T-helper 2 cell treated with Interferon-gamma antibody and Interleukin-4, amounts not matched to agents 5 μg/mL and 100 μg/mL, for 36 hours (primary cell): Measurements from ENCODE around the gene HOXD10.
A peak's percentile ranks its signal among the peaks of the same experiment; 100 is the strongest.

Experiments used
- DNase-seq: peaks from one replicate; pipeline ENCODE4 v3.0.0; 2021; ENCODE audit warnings: low spot score
- H3K27ac Mint-ChIP-seq: one replicate; pipeline ENCODE4 v1.8.0; 2021; ENCODE audit warnings: mild to moderate bottlenecking, mixed read lengths
- H3K27me3 Mint-ChIP-seq: one replicate; pipeline ENCODE4 v1.8.0; 2021; ENCODE audit warnings: low read depth, mixed read lengths
- H3K36me3 Mint-ChIP-seq: one replicate; pipeline ENCODE4 v1.8.0; 2021; ENCODE audit warnings: low read depth, mixed read lengths
- H3K4me1 Mint-ChIP-seq: one replicate; pipeline ENCODE4 v1.8.0; 2021; ENCODE audit warnings: low read depth, mixed read lengths
- H3K4me3 Mint-ChIP-seq: one replicate; pipeline ENCODE4 v1.8.0; 2022; ENCODE audit warnings: mild to moderate bottlenecking, moderate library complexity, mixed read lengths
- H3K9me3 Mint-ChIP-seq: one replicate; pipeline ENCODE4 v1.8.0; 2021; ENCODE audit warnings: mixed read lengths

HOXD10 gene

GRCh38 chr2:176096986-176097819 lies 19.4 kb upstream of the HOXD10 start:
- Mint-ChIP-seq H3K36me3 (no peaks in the 10 kb centered on the region), H3K4me1 (peaks cover 11% of the 10 kb centered on the region), H3K27ac (peak overlapping the region; percentile 31), H3K9me3 (no peaks in the 10 kb centered on the region), H3K27me3 (peaks cover 89% of the 10 kb centered on the region), H3K4me3 (peak overlapping the region; percentile 58)
- DNase-seq, result peak; percentile 35

DNA sequence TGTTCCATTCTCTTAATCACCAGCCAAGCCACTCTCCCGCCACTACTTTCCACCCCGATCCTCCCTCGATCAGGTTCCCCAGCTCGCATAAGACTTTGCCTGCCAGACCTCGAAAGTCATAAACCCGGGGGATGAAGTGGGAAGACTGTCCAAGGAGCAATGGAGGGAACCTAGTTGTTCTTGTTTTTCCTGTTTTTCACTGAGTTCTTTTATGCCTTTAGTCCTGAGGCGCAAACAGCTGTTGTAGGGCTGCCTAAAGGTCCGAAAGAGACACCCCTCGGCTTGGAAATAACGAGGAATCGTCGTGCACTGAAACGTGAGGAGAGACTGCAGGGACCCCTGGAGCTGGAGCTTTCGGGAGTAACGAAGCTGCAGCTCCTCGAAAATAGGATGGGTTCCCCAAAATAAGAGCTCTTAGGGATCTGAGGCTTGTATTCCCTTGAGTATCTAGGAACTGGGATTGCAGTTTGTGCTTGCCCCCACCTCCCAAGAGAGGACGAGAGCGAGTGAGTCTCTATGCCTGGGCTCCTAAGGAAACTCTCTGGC lies 18.7 kb upstream of the HOXD10 start:
- Mint-ChIP-seq H3K9me3 (no peaks in the 10 kb centered on the region), H3K27ac (peak overlapping the region; percentile 31), H3K36me3 (no peaks in the 10 kb centered on the region), H3K4me1 (peaks cover 11% of the 10 kb centered on the region), H3K27me3 (peaks cover 96% of the 10 kb centered on the region), H3K4me3 (peak overlapping the region; percentile 58)
- no peak for DNase-seq

- H3K9me3 Mint-ChIP-seq, result no peaks in the 10 kb centered on the region
- no peak overlapping the region for H3K4me3 Mint-ChIP-seq
- no peak for DNase-seq
- H3K27ac Mint-ChIP-seq, result no peak overlapping the region
- H3K27me3 Mint-ChIP-seq, result peaks cover 97% of the 10 kb centered on the region
- peaks cover 11% of the 10 kb centered on the region for H3K4me1 Mint-ChIP-seq
- H3K36me3 Mint-ChIP-seq, result no peaks in the 10 kb centered on the region
Measured at GRCh38 chr2:176098366-176099158, 18.0 kb upstream of the HOXD10 start.

DNA sequence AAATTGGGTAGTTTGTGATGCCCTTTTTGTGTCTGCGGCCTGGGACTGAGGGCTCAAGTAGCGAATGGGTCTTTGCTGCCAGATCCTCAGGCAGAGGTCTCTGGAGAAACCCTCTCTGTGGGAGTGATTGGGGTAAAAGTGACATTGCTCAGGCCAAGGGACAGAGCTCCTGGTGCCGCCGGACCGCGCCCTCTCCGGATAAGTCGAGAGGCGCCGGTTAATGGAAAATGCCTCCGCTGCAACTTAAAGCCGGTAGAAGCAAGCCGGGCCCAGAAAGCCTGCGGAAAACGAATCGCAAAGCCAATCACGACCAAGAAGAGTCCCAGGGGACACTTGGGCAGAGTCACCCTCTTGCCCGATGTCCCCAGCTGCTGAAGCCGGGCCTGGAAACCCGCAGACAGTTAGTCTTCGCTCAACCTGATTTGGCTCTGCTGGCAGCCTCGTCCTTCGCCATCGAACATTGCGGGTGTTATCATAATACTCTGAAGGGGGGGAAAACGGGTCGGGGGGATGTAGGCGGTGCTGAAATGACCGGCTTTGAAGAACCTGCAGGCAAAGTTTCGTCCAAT lies 17.3 kb upstream of the HOXD10 start:
- Mint-ChIP-seq H3K27ac (no peak overlapping the region), H3K4me3 (no peak overlapping the region), H3K9me3 (no peaks in the 10 kb centered on the region), H3K36me3 (no peaks in the 10 kb centered on the region), H3K4me1 (peaks cover 8% of the 10 kb centered on the region), H3K27me3 (peaks cover 97% of the 10 kb centered on the region)
- DNase-seq, result no peak

DNA sequence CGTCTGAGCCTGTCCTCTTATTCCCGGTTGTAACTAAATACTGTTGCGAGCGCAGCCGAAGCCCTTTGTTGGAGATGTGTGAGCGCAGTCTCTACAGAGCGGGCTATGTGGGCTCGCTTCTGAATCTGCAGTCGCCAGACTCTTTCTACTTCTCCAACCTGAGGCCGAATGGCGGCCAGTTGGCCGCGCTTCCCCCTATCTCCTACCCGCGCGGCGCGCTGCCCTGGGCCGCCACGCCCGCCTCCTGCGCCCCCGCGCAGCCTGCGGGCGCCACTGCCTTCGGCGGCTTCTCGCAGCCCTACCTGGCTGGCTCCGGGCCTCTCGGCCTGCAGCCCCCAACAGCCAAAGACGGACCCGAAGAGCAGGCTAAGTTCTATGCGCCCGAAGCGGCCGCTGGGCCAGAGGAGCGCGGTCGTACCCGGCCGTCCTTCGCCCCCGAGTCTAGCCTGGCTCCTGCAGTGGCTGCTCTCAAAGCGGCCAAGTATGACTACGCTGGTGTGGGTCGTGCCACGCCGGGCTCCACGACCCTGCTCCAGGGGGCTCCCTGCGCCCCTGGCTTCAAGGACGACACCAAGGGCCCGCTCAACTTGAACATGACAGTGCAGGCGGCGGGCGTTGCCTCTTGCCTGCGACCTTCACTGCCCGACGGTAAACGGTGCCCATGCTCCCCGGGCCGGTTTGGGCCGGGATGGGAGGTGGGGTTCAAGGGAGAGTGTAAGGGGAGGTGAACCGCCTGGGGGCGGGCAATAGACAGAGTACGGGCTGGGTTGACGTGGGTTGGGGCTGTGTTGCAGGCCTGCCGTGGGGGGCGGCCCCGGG lies 16.6 kb upstream of the HOXD10 start, which contains the start of gene HOXD12:
TSS of gene HOXD12 (plus strand) at position 68 of the 819 bp plus-strand sequence. CDS start at position 75, 7 bp downstream.
- no peak within 1 kb of the TSS for H3K4me3 Mint-ChIP-seq
- DNase-seq, result no peak
- H3K9me3 Mint-ChIP-seq, result no peaks in the 10 kb centered on the region
- H3K27me3 Mint-ChIP-seq, result peaks cover 97% of the 10 kb centered on the region
- H3K4me1 Mint-ChIP-seq, result peaks cover 8% of the 10 kb centered on the region
- H3K36me3 Mint-ChIP-seq, result no peaks in the 10 kb centered on the region
- no peak within 1 kb of the TSS for H3K27ac Mint-ChIP-seq

DNA sequence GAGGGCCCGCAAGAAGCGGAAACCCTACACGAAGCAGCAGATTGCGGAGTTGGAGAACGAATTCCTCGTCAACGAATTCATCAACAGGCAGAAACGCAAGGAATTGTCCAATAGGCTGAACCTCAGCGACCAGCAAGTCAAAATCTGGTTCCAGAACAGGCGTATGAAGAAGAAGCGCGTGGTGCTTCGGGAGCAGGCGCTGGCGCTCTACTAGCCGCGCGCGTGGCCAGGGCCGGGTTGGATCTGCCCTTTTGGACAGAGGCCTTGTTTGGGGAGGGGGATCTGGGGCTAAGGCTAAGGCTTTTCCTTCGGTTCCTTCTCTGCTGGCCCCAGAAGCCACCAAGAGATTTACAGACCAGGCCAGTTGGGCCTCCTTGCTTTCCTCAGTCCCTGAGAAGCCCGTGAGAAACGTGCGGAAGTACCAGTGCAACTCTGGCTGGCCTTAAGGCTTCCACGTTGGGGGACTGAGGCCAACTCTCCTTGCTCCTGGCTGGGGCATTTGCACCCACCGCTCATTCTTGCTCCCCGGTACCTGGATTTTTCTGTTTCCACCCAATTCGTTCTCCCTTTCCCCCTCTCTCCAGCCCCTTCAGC lies 15.9 kb upstream of the HOXD10 start:
- Mint-ChIP-seq H3K27me3 (peaks cover 97% of the 10 kb centered on the region), H3K36me3 (no peaks in the 10 kb centered on the region), H3K27ac (no peak overlapping the region), H3K9me3 (no peaks in the 10 kb centered on the region), H3K4me1 (peaks cover 8% of the 10 kb centered on the region), H3K4me3 (no peak overlapping the region)
- DNase-seq, result no peak

DNA sequence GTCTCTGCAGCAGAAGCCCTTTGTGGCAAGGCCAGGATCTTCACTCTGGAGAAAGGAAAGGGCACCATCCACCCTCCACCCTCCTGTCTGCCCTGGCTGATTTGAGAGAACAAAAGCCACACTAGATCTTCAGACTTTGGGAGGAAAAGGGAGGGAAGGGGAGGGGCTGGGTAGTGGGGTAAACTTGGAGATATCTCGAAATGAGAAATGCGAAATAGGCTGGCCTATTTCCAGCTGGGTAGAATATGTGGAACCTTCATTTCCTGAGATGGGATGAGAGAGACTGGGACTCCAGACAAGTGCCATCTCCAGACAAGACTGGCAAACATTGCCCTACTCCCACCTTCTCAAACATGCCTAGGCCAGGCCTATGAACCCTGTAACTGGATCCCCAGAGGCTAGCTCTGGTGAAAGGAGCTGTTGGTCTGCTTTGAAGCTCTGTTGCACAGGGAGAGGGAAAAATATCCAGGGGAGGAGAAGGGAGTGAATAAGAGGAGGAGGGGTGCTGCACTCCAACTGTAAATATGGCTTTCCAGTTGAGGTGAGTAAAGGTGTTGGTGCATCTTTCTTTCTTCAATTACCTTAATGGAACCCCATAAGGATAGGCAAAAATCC lies 15.3 kb upstream of the HOXD10 start:
- no peak for DNase-seq
- Mint-ChIP-seq H3K27me3 (peaks cover 98% of the 10 kb centered on the region), H3K36me3 (peaks cover 2% of the 10 kb centered on the region), H3K27ac (no peak overlapping the region), H3K4me1 (peaks cover 10% of the 10 kb centered on the region), H3K9me3 (no peaks in the 10 kb centered on the region), H3K4me3 (no peak overlapping the region)

DNA sequence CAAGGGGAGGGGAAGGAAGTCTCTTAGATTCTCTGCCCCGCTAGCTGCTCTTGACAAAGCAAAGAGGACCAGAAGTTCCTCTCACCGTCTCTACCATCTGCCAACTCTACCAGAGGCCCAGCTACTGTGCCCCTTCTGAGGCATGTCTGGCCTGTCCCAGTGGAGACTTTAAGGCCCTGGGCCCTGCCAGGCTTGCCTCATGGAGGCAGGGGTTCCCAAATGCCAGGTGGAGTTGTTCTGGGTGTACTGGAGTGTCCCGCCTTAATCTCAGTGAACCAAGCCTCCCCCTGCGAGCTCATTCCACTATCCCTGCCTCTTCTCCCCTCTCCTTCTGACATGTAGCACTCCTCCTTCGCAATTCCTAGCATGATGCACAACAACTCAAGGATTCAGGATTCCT lies 14.7 kb upstream of the HOXD10 start:
- H3K27ac Mint-ChIP-seq, result no peak overlapping the region

DNA sequence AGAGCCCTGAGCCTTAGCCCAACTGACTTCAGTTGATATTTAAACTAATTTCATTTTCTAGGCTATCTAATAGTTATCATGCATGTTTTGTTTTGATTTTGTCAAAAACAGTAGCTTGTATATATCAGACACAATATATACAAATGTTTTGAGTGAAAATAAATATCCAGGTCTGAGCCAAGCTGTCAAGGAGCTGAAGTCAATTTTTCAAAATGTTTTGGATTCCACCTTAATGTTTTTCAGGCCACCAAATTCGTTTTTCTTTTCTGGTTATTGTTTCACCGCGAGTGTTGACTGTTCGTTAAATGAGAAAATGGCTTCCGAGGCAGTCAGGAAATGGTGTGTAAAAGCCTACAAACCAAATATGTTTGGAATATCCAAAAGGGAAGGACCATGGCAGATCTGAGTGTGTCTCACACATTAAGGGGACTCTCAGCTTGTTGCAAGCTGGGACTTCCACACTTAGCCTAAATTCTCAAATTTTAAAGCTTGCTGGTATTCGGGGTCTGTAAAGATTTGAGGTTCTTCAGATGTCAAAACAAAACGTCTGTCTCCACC lies 14.2 kb upstream of the HOXD10 start:
- no peak overlapping the region for H3K27ac Mint-ChIP-seq
- peaks cover 93% of the 10 kb centered on the region for H3K27me3 Mint-ChIP-seq
- H3K36me3 Mint-ChIP-seq, result peaks cover 3% of the 10 kb centered on the region
- no peak overlapping the region for H3K4me3 Mint-ChIP-seq
- no peak for DNase-seq
- H3K9me3 Mint-ChIP-seq, result no peaks in the 10 kb centered on the region
- peaks cover 7% of the 10 kb centered on the region for H3K4me1 Mint-ChIP-seq

More for the DNA sequence above, 14.7 kb upstream of the HOXD10 start:
- Mint-ChIP-seq H3K27me3 (peaks cover 95% of the 10 kb centered on the region), H3K9me3 (no peaks in the 10 kb centered on the region), H3K4me1 (peaks cover 7% of the 10 kb centered on the region), H3K36me3 (peaks cover 3% of the 10 kb centered on the region), H3K4me3 (no peak overlapping the region)
- DNase-seq, result no peak

DNA sequence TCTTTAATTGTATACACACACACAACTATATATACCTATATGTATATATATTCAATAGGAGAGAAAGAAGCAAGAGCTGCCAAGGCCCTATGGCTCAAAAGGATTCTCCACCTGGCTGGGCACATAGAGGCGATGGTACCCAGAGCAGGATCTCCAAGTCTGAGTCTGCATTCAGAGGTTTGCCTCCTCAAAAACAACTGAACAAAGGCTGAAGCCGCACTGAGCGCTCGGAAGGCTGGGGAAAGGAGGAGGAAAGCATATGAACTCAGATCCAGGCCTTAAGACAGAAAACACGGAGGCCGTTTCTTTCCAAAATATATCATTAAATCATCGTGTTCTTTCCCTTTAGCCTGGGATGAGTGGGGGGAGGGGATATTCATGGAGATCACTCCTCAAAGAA lies 13.4 kb upstream of the HOXD10 start:
- Mint-ChIP-seq H3K4me3 (no peak overlapping the region), H3K9me3 (no peaks in the 10 kb centered on the region), H3K27ac (no peak overlapping the region), H3K27me3 (peaks cover 84% of the 10 kb centered on the region), H3K4me1 (peaks cover 3% of the 10 kb centered on the region), H3K36me3 (peaks cover 3% of the 10 kb centered on the region)
- no peak for DNase-seq

- Mint-ChIP-seq H3K9me3 (no peaks in the 10 kb centered on the region), H3K4me1 (peaks cover 3% of the 10 kb centered on the region), H3K27me3 (peaks cover 83% of the 10 kb centered on the region), H3K36me3 (peaks cover 3% of the 10 kb centered on the region), H3K27ac (no peak overlapping the region), H3K4me3 (no peak overlapping the region)
- no peak for DNase-seq
Measured at GRCh38 chr2:176103742-176104315, 12.7 kb upstream of the HOXD10 start.
